Right atrium auricular region (tissue), 2 donors: ENCODE measurements around the gene UNC13A. TPM values are rescaled to one million over a fixed set of nuclear protein-coding genes. Genes with fewer than 3 reads are reported as not detected.

ENCODE experiments used
- DNase-seq: peaks from one replicate; pipeline ENCODE4 v3.0.0-alpha.2; 2019; ENCODE audit warnings: low spot score
- H3K27ac ChIP-seq, 2 donors: fragments of 200-600 bp; sonication (generic); 1 replicate in 1 of 2; 2 replicates in 1 of 2; pipeline ENCODE4 v1.5.1; 2016 to 2019
- H3K27me3 ChIP-seq, 2 donors: fragments of 200-600 bp; sonication (generic); one replicate each; pipeline versions ENCODE4 v1.5.1 to v1.6.0; 2017 to 2019
- H3K36me3 ChIP-seq: fragments of 200-600 bp; sonication (generic); one replicate; pipeline ENCODE4 v1.5.1; 2016
- H3K4me1 ChIP-seq, 2 donors: fragments of 200-600 bp; sonication (generic); one replicate each; pipeline versions ENCODE4 v1.5.1 to v1.6.0; 2017 to 2019
- H3K4me3 ChIP-seq, 2 donors: fragments of 200-600 bp; sonication (generic); 1 replicate in 1 of 2; 2 replicates in 1 of 2; pipeline ENCODE4 v1.5.1; 2017 to 2019; ENCODE audit warnings: mild to moderate bottlenecking in 1 of 2, moderate library complexity in 1 of 2
- H3K9me3 ChIP-seq, 2 donors: fragments of 200-600 bp; sonication (generic); one replicate each; pipeline ENCODE4 v1.5.1; 2019
- CTCF ChIP-seq, 2 donors: fragments of 200-600 bp; sonication (generic); IDR thresholded peaks; one replicate each; pipeline ENCODE4 v1.5.1; 2019; ENCODE audit warnings: antibody characterized with exemption in 2 of 2
- total RNA-seq, 2 donors: library from RNA; depleted of rRNA; stranded (reverse); fragments of >200 nt; gene quantifications; one replicate each; pipeline ENCODE4 v1.1.0, GENCODE V29; 2016

Gene UNC13A
- total RNA-seq, 2 donors from 2014 or later, result 0.08 TPM; not detected in 1

DNA sequence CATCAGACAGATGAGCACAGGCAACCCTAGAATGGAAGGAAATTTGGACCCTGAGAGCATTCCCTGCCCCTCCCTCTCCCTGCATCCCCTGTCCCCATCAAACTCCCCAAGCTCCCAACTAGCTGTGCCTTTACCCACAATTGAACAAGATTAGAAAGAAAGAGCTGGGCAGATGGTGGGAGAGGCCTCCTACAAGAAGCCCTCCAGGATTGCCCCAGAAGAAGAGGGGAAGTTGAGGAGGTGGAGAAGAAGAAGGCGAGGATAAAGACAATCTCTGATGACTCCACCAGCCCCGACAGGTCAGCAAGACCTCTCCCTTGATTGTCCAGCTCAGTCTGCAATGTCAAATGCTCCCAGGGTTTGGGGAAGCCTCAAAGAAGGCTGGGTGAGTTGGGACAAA lies 11.9 kb downstream of the UNC13A start:
- H3K27me3 ChIP-seq, result no peaks in the 10 kb centered on the region
- no peak for DNase-seq
- H3K36me3 ChIP-seq, result no peaks in the 10 kb centered on the region
- H3K27ac ChIP-seq, result no peak overlapping the region
- no peak overlapping the region for H3K4me3 ChIP-seq
- H3K9me3 ChIP-seq, result no peaks in the 10 kb centered on the region
- no peak for TF ChIP-seq CTCF (IDR thresholded peaks at IDR 0.05)
- H3K4me1 ChIP-seq, result peaks cover 0 to 12% of the 10 kb centered on the region in 2 donors

GRCh38 chr19:17673937-17674799 lies 14.0 kb downstream of the UNC13A start:
- Histone ChIP-seq H3K36me3 (no peaks in the 10 kb centered on the region), H3K4me3 (no peak overlapping the region), H3K4me1 (no peaks in the 10 kb centered on the region), H3K27ac (no peak overlapping the region), H3K9me3 (no peaks in the 10 kb centered on the region), H3K27me3 (no peaks in the 10 kb centered on the region)
- no peak for TF ChIP-seq CTCF (IDR thresholded peaks at IDR 0.05)
- no peak for DNase-seq

- no peaks in the 10 kb centered on the region for H3K27me3 ChIP-seq
- no peak overlapping the region for H3K4me3 ChIP-seq
- no peaks in the 10 kb centered on the region for H3K36me3 ChIP-seq
- no peaks in the 10 kb centered on the region for H3K9me3 ChIP-seq
- H3K27ac ChIP-seq, result no peak overlapping the region
- no peak for DNase-seq
- no peak for TF ChIP-seq CTCF (IDR thresholded peaks at IDR 0.05)
- no peaks in the 10 kb centered on the region for H3K4me1 ChIP-seq
Observed at GRCh38 chr19:17671906-17672305, 16.2 kb downstream of the UNC13A start.

GRCh38 chr19:17669419-17669818 lies 18.7 kb downstream of the UNC13A start:
- DNase-seq, result no peak
- H3K4me3 ChIP-seq, result no peak overlapping the region
- no peak overlapping the region for H3K27ac ChIP-seq
- no peak for TF ChIP-seq CTCF (IDR thresholded peaks at IDR 0.05)
- peaks cover 0 to 9% of the 10 kb centered on the region in 2 donors for H3K9me3 ChIP-seq
- H3K4me1 ChIP-seq, result no peaks in the 10 kb centered on the region
- no peaks in the 10 kb centered on the region for H3K27me3 ChIP-seq
- H3K36me3 ChIP-seq, result no peaks in the 10 kb centered on the region

GRCh38 chr19:17665058-17665457 lies 23.1 kb downstream of the UNC13A start:
- peaks cover 0 to 9% of the 10 kb centered on the region in 2 donors for H3K9me3 ChIP-seq
- no peak for TF ChIP-seq CTCF (IDR thresholded peaks at IDR 0.05)

More at GRCh38 chr19:17665058-17665457, 23.1 kb downstream of the UNC13A start:
- Histone ChIP-seq H3K4me1 (no peaks in the 10 kb centered on the region), H3K27ac (no peak overlapping the region), H3K4me3 (no peak overlapping the region), H3K27me3 (no peaks in the 10 kb centered on the region), H3K36me3 (no peaks in the 10 kb centered on the region)
- no peak for DNase-seq
